Esophagus squamous epithelium (tissue), 5 donors: ENCODE measurements around the gene FOXK1. TPM values are rescaled to one million over a fixed set of nuclear protein-coding genes. Genes with fewer than 3 reads are reported as not detected.
A peak's percentile ranks its signal among the peaks of the same experiment; 100 is the strongest.

Experiments used
- DNase-seq: peaks from one replicate; lab custom pipeline; 2025; lab: John Stamatoyannopoulos, UW
- H3K27ac ChIP-seq, 4 donors: fragments of 200-600 bp; sonication (generic); one replicate each; pipeline ENCODE4 v1.5.1; 2016 to 2019; ENCODE audit warnings: mild to moderate bottlenecking in 1 of 4
- H3K27me3 ChIP-seq, 4 donors: fragments of 200-600 bp; sonication (generic); 1 replicate in 3 of 4; 2 replicates in 1 of 4; pipeline versions ENCODE4 v1.5.1 to v1.6.0; 2017 to 2021; ENCODE audit warnings: antibody characterized with exemption in 1 of 4
- H3K36me3 ChIP-seq, 3 donors: fragments of 200-600 bp; sonication (generic); one replicate each; pipeline ENCODE4 v1.5.1; 2016 to 2019
- H3K4me1 ChIP-seq, 3 donors: fragments of 200-600 bp; sonication (generic); one replicate each; pipeline ENCODE4 v1.5.1; 2017 to 2019
- H3K4me3 ChIP-seq, 4 donors: fragments of 200-600 bp; sonication (generic); 1 replicate in 3 of 4; 2 replicates in 1 of 4; pipeline ENCODE4 v1.5.1; 2016 to 2019; ENCODE audit warnings: mild to moderate bottlenecking in 2 of 4, moderate library complexity in 1 of 4
- H3K9me3 ChIP-seq, 3 donors: fragments of 200-600 bp; sonication (generic); one replicate each; pipeline ENCODE4 v1.5.1; 2016 to 2019
- POLR2A ChIP-seq, 4 donors: fragments of 450-650 bp; IDR thresholded peaks; one replicate each; pipeline ENCODE4 v1.6.1; 2017; ENCODE audit warnings: antibody characterized with exemption in 4 of 4, mild to moderate bottlenecking in 4 of 4, moderate library complexity in 3 of 4
- WGBS, 2 donors: methylation state at CpG; one replicate each; pipeline ENCODE4 v1.1.5; 2018; 5-methylcytosine and 5-hydroxymethylcytosine counted together
- intact Hi-C: fragments of 100-400 bp; cut with DNase I; formaldehyde crosslinking; loops from one replicate; pipeline ENCODE4 v1.15.0; 2022
- total RNA-seq, 4 donors: library from RNA; depleted of rRNA; stranded (reverse); fragments of >200 nt; gene quantifications; one replicate each; pipeline ENCODE4 v1.1.0, GENCODE V29; 2016
- TF ChIP-seq, protein P1 (sequence below), 6 experiments: fragments of 450-650 bp in 4 of 6; fragments of 200-600 bp in 2 of 6; sonication (generic) in 2 of 6; IDR thresholded peaks; one replicate each; pipeline ENCODE4 v1.5.1; 2016 to 2019; ENCODE audit warnings: antibody characterized with exemption in 6 of 6, mild to moderate bottlenecking in 4 of 6, moderate library complexity in 4 of 6
- donor health status: DM: yes; HTN: yes; CAD: no.

FOXK1 gene
- total RNA-seq, 4 donors from 2014 or later: 11.9 to 25.7 (median 15.9) TPM

GRCh38 chr7:4657640-4658417 is 24.3 kb upstream of the FOXK1 start:
- Histone ChIP-seq H3K4me1 (peaks cover 0 to 13% (median 3%) of the 10 kb centered on the region in 3 donors), H3K36me3 (no peaks in the 10 kb centered on the region), H3K27ac (no peak overlapping the region), H3K4me3 (no peak overlapping the region), H3K27me3 (no peaks in the 10 kb centered on the region), H3K9me3 (peaks cover 0 to 12% (median 0%) of the 10 kb centered on the region in 3 donors)
- WGBS, 2 donors: 72 to 80% methylated on average over 4 of the region's 4 CpGs
- no peak for DNase-seq
- intact Hi-C loops: no loop called here
- TF ChIP-seq POLR2A (IDR thresholded peaks at IDR 0.05): no peak

DNA sequence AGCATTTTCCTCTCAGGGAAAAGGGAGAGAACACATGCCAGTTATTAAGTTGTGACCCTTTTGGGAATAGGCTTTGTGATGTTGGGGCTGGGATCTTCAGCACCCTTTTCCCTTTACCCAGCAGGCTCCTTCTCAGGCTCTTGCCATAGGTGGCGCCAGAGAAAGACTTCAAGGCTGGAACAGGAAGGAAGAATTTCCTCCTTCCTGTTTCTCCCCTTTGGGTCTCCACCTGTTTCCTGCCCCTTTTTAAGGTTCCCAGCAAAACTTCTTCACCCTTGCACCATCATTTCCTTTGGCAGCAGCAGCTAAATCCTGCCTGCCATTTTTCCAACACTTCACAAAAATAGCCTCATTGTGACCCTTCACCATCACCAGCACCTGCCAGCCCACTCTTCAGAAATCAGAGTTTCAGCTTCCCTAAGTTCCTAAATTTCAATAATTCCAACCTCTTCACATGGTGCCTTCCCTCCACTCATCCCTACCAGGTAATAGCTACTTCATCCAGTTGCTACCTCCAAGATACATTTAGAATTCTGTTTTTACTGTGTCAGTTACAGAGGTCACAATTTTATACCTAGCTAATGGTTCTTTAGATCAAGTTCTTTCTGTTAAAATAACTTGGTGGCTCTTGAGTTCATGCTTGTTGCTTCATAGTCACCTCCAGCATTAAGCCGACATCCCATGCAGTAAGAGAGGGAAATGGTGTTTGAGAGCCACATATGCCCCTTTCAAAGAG is 22.4 kb upstream of the FOXK1 start:
- Histone ChIP-seq H3K27ac (no peak overlapping the region), H3K27me3 (no peaks in the 10 kb centered on the region), H3K9me3 (peaks cover 0 to 12% (median 0%) of the 10 kb centered on the region in 3 donors), H3K36me3 (no peaks in the 10 kb centered on the region), H3K4me1 (peaks cover 0 to 13% (median 3%) of the 10 kb centered on the region in 3 donors), H3K4me3 (no peak overlapping the region)
- no peak for DNase-seq
- intact Hi-C loops: no loop called here
- TF ChIP-seq, protein P1, sequence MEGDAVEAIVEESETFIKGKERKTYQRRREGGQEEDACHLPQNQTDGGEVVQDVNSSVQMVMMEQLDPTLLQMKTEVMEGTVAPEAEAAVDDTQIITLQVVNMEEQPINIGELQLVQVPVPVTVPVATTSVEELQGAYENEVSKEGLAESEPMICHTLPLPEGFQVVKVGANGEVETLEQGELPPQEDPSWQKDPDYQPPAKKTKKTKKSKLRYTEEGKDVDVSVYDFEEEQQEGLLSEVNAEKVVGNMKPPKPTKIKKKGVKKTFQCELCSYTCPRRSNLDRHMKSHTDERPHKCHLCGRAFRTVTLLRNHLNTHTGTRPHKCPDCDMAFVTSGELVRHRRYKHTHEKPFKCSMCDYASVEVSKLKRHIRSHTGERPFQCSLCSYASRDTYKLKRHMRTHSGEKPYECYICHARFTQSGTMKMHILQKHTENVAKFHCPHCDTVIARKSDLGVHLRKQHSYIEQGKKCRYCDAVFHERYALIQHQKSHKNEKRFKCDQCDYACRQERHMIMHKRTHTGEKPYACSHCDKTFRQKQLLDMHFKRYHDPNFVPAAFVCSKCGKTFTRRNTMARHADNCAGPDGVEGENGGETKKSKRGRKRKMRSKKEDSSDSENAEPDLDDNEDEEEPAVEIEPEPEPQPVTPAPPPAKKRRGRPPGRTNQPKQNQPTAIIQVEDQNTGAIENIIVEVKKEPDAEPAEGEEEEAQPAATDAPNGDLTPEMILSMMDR (IDR thresholded peaks at IDR 0.05): peak in 2 of 6 experiments; percentile 4 to 24
- TF ChIP-seq POLR2A (IDR thresholded peaks at IDR 0.05): no peak
- 70 to 73% methylated on average over 2 of the region's 2 CpGs for WGBS, 2 donors

DNA sequence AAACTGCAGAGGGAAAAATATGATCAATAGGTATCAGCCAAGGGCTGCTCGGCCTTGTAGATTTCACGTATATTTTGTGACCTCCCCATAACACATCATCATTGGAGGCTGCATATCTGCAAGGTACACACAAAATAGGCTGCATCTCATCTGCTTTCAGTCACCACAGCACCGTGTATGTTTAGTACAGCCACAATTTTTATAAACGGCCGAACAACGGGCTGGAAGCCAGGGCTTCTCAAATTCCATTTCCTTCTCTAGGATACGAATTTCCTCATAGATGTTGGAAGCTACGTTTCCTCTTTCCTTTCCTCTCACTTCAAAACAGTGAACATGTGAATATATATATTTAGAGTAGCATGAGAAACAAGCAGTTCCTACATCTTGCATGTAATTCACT is 20.2 kb upstream of the FOXK1 start:
- Histone ChIP-seq H3K36me3 (no peaks in the 10 kb centered on the region), H3K4me3 (no peak overlapping the region), H3K27me3 (no peaks in the 10 kb centered on the region), H3K27ac (peak overlapping the region in 1 of 4 donors; percentile 19), H3K4me1 (peaks cover 0 to 7% (median 3%) of the 10 kb centered on the region in 3 donors), H3K9me3 (peaks cover 0 to 12% (median 0%) of the 10 kb centered on the region in 3 donors)
- TF ChIP-seq, protein P1 (IDR thresholded peaks at IDR 0.05): no peak
- no peak for DNase-seq
- WGBS, 2 donors: 30 to 38% methylated on average over 8 of the region's 8 CpGs
- intact Hi-C loops: no loop called here

- DNase-seq: no peak
- Histone ChIP-seq H3K27ac (no peak overlapping the region), H3K4me3 (no peak overlapping the region), H3K27me3 (no peaks in the 10 kb centered on the region), H3K4me1 (peaks cover 0 to 7% (median 3%) of the 10 kb centered on the region in 3 donors), H3K9me3 (peaks cover 0 to 5% (median 0%) of the 10 kb centered on the region in 3 donors), H3K36me3 (no peaks in the 10 kb centered on the region)
- WGBS, 2 donors: 76 to 77% methylated on average over 15 to 17 of the region's 17 CpGs
- TF ChIP-seq, protein P1 (IDR thresholded peaks at IDR 0.05): no peak
- no peak for TF ChIP-seq POLR2A (IDR thresholded peaks at IDR 0.05)
- intact Hi-C loops: no loop called here
Measured at GRCh38 chr7:4663239-4664018, 18.7 kb upstream of the FOXK1 start.

- Histone ChIP-seq H3K27ac (peak overlapping the region in 2 of 4 donors; percentile 25 to 34), H3K9me3 (peaks cover 0 to under 1% (median 0%) of the 10 kb centered on the region in 3 donors), H3K4me1 (peaks cover 0 to 7% (median 3%) of the 10 kb centered on the region in 3 donors), H3K4me3 (no peak overlapping the region), H3K27me3 (no peaks in the 10 kb centered on the region), H3K36me3 (no peaks in the 10 kb centered on the region)
- 46 to 52% methylated on average over 2 of the region's 2 CpGs for WGBS, 2 donors
- no peak for DNase-seq
- intact Hi-C loops: no loop called here
- no peak for TF ChIP-seq POLR2A (IDR thresholded peaks at IDR 0.05)
- TF ChIP-seq, protein P1 (IDR thresholded peaks at IDR 0.05): no peak
Measured at GRCh38 chr7:4665661-4666060, 16.4 kb upstream of the FOXK1 start.
